Measurements from ENCODE around the gene MPPED2. TPM values are rescaled to one million over a fixed set of nuclear protein-coding genes. Genes with fewer than 3 reads are reported as not detected.
A peak's percentile ranks its signal among the peaks of the same experiment; 100 is the strongest.

The MPPED2 gene
- total RNA-seq, 6 experiments from 2014 or later: 0.12 to 1.8 (median 0.75) TPM

DNA sequence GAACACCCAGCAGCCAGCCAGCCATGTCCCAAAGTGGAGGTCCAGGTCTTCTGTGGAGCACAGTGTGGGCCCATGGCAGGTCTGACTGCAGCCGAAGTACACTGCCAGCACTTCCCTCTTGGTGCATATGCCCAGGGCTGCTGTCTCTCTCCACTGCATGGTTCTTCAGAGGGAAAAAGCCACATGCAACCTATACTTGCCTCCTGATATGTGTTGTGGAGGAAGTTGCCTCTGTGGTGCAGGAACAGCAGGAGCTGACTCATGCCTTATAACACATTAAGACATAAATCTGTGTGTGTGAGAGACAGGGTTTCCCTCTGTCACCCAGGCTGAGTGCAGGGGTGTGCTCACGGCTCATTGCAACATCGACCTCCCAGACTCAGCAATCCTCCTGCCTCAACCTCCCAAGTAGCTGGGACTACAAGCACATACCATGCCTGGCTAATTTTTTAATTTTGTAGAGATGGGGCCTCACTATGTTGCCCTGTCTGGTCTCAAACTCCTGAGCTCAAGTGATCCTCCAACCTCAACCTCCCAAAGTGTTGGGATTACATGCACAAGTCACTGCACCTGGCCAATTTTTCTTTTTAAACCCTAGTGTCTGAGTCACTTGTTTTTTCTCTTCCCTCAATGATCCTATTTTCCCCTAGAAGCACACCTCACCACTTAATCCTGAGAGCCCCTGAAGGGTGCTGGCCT lies 98.8 kb downstream of the MPPED2 start:
- DNase-seq: peak in 1 of 3 donors; percentile 43

DNA sequence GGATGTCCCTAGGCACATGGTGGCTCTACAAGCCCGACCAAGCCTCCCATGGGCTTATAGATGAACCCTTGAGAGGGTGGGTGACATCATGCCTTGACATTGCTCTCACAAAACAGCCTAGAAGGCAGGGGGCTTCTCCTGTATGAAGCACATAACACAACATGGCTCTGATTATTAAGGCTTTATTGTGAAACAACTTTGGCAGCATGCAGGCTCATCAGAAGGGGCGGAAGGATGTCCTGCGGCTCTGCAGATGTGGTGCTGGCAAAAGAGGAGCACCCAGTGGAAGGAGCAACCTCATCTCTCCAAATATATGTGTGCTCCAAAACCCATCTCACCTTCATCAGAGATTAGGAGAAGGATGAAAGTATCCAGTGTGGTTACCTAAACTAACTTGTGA lies 100.4 kb downstream of the MPPED2 start:
- WGBS (ENCODE audit: insufficient coverage, low coverage, low lambda C conversion rate, missing lambda C conversion rate): 69% methylated on average over 3 of the region's 3 CpGs
- intact Hi-C loops (cut with DNase I): no loop called here
- peaks cover 0 to 21% (median 4%) of the 10 kb centered on the region in 4 donors for H3K4me1 ChIP-seq
- no peak overlapping the region for H3K27ac ChIP-seq
- DNase-seq: no peak
- no peaks in the 10 kb centered on the region for H3K9me3 ChIP-seq
- no peak overlapping the region for H3K4me3 ChIP-seq
- H3K36me3 ChIP-seq: no peaks in the 10 kb centered on the region
- ATAC-seq: no peak
- TF ChIP-seq, protein P1, sequence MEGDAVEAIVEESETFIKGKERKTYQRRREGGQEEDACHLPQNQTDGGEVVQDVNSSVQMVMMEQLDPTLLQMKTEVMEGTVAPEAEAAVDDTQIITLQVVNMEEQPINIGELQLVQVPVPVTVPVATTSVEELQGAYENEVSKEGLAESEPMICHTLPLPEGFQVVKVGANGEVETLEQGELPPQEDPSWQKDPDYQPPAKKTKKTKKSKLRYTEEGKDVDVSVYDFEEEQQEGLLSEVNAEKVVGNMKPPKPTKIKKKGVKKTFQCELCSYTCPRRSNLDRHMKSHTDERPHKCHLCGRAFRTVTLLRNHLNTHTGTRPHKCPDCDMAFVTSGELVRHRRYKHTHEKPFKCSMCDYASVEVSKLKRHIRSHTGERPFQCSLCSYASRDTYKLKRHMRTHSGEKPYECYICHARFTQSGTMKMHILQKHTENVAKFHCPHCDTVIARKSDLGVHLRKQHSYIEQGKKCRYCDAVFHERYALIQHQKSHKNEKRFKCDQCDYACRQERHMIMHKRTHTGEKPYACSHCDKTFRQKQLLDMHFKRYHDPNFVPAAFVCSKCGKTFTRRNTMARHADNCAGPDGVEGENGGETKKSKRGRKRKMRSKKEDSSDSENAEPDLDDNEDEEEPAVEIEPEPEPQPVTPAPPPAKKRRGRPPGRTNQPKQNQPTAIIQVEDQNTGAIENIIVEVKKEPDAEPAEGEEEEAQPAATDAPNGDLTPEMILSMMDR (IDR thresholded peaks at IDR 0.05): no peak
- no peak for TF ChIP-seq POLR2A (IDR thresholded peaks at IDR 0.05)
- H3K27me3 ChIP-seq: no peaks in the 10 kb centered on the region

More for the DNA sequence above, 98.8 kb downstream of the MPPED2 start:
- ATAC-seq: peak; percentile 26 to 60 (median 39)
- no peak for TF ChIP-seq POLR2A (IDR thresholded peaks at IDR 0.05)
- TF ChIP-seq, protein P1 (IDR thresholded peaks at IDR 0.05): no peak
- WGBS (ENCODE audit: insufficient coverage, low coverage, low lambda C conversion rate, missing lambda C conversion rate): 61% methylated on average over 3 of the region's 3 CpGs
- Histone ChIP-seq H3K27me3 (no peaks in the 10 kb centered on the region), H3K9me3 (no peaks in the 10 kb centered on the region), H3K36me3 (no peaks in the 10 kb centered on the region), H3K4me3 (no peak overlapping the region), H3K4me1 (peaks cover 0 to 21% (median 4%) of the 10 kb centered on the region in 4 donors), H3K27ac (no peak overlapping the region)
- intact Hi-C loops (cut with DNase I): no loop called here

DNA sequence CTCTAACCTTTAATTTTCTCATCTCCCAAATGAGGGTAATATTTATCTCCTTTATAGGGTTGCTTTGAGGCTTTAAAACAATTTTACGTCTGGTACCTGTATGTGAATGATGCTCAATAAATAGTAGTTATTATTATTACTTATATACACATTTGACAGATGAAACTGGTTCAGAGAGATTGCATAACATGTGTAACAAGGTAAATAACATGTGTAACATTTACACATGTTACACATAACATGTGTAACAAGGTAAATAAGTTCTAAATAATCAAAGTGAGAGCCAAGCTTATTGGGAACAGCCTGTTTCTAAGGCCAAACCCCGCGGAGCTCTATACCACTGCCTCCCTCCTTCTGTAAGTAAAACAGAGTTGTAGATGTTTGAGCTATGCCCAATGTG lies 100.9 kb downstream of the MPPED2 start:
- Histone ChIP-seq H3K9me3 (no peaks in the 10 kb centered on the region), H3K36me3 (no peaks in the 10 kb centered on the region), H3K4me3 (no peak overlapping the region), H3K4me1 (peaks cover 0 to 21% (median 4%) of the 10 kb centered on the region in 4 donors), H3K27me3 (no peaks in the 10 kb centered on the region), H3K27ac (no peak overlapping the region)
- WGBS (ENCODE audit: insufficient coverage, low coverage, low lambda C conversion rate, missing lambda C conversion rate): 89% methylated on average over 3 of the region's 3 CpGs
- no peak for TF ChIP-seq POLR2A (IDR thresholded peaks at IDR 0.05)
- DNase-seq (no peak), ATAC-seq (no peak)
- intact Hi-C loops (cut with DNase I): no loop called here

GRCh38 chr11:30483056-30483455 lies 103.1 kb downstream of the MPPED2 start:
- no peak for ATAC-seq

DNA sequence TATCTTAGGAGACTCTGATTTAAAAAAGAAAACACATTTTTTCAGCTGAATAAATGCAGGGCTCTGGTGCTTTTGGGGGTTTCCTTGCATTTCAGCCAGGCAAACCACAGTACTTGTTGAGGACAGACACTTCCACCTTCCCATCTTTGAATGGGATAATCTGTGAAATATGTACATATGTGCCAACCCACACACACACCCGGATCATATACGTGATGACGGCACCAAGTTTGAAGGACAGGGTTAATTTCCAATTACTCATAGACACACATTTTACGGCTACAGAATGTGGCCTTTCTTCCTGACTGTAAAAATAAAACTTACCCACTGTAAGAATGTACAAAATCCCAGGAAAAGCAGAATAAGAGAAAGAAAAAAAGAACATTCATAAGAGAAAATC lies 104.4 kb downstream of the MPPED2 start:
- ATAC-seq (no peak), DNase-seq (no peak)
- WGBS (ENCODE audit: insufficient coverage, low coverage, low lambda C conversion rate, missing lambda C conversion rate): 84% methylated on average over 3 of the region's 4 CpGs
- intact Hi-C loops (cut with DNase I): no loop called here
- H3K4me3 ChIP-seq: no peak overlapping the region
- H3K27me3 ChIP-seq: no peaks in the 10 kb centered on the region
- H3K4me1 ChIP-seq: no peaks in the 10 kb centered on the region
- H3K36me3 ChIP-seq: no peaks in the 10 kb centered on the region
- H3K27ac ChIP-seq: no peak overlapping the region
- TF ChIP-seq, protein P1 (IDR thresholded peaks at IDR 0.05): no peak
- no peak for TF ChIP-seq POLR2A (IDR thresholded peaks at IDR 0.05)
- no peaks in the 10 kb centered on the region for H3K9me3 ChIP-seq

More at GRCh38 chr11:30483056-30483455, 103.1 kb downstream of the MPPED2 start:
- no peak overlapping the region for H3K4me3 ChIP-seq
- no peaks in the 10 kb centered on the region for H3K9me3 ChIP-seq
- intact Hi-C loops (cut with DNase I): no loop called here
- TF ChIP-seq, protein P1 (IDR thresholded peaks at IDR 0.05): no peak
- TF ChIP-seq POLR2A (IDR thresholded peaks at IDR 0.05): no peak
- H3K27ac ChIP-seq: no peak overlapping the region
- no peaks in the 10 kb centered on the region for H3K27me3 ChIP-seq
- no peaks in the 10 kb centered on the region for H3K36me3 ChIP-seq
- peaks cover 0 to 4% (median 0%) of the 10 kb centered on the region in 4 donors for H3K4me1 ChIP-seq
- 28% methylated on average over 3 of the region's 3 CpGs for WGBS (ENCODE audit: insufficient coverage, low coverage, low lambda C conversion rate, missing lambda C conversion rate)
- no peak for DNase-seq
